ENCODE results near the gene KMT5B. TPM values are rescaled to one million over a fixed set of nuclear protein-coding genes. Genes with fewer than 3 reads are reported as not detected.

KMT5B gene
- total RNA-seq, 2 donors from 2014 or later = 28.8 to 29.8 TPM

DNA sequence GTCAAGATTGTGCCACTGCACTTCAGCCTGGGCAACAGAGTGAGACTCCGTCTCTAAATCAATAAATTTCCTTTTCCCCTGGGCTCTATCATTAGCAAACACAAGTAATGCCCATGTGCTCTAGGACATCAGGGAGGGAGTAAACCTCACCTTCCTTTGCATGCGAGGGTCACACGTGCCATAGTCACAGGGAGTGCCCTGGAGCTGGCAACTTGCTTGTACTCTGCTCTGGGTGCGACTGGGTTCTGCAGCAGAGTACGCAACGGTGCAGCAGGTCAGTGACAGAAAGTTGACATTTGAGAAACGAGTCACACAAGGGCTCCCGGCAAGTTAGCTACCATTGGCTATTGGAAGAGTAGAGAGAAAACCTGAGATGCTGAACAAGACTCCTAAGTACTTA lies 59.4 kb downstream of the KMT5B start:
- ATAC-seq (no peak), DNase-seq (no peak)
- intact Hi-C loops (cut with DNase I) = no loop called here

DNA sequence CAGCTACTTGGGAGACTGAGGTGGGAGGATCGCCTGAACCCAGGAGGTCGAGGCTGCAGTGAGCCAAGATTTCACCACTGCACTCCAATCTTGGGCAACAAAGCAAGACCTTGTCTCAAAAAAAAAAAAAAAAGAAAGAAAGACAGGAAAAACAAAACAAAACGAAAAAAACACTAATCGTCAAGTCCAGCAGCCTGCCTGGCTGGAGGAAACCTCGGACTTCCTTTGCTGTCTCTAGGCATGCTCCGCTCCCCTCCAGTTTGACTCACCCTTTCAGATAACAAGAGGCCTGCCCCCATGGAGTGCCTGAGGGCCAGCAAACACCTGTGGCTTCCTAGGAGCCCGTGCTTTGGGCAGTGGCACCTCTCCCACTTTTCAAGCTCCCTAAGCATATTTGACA lies 63.1 kb downstream of the KMT5B start:
- peak; percentile 48 for DNase-seq
- intact Hi-C loops (cut with DNase I) = no loop called here
- peak in 1 of 2 donors; percentile 46 for ATAC-seq

DNA sequence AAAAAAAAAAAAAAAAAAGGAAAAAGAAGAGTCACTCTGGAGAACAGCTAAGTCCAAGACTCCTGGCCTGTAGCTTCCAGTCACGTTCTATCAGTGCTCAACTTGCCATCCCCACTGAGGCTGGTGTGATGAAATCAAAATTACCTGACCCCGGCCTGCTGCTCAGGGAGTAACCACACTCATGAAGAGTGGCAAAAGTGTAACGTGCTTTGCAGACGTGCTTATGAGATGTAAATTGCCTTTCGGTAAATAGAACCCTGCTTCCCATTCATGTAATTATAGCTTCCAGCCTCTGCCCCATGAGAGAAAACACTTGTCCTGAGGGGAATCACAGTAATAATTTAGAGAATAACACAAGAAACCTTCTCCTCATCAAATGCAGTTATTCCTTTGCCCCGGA lies 63.7 kb downstream of the KMT5B start:
- DNase-seq (no peak), ATAC-seq (no peak)
- intact Hi-C loops (cut with DNase I) = no loop called here

DNA sequence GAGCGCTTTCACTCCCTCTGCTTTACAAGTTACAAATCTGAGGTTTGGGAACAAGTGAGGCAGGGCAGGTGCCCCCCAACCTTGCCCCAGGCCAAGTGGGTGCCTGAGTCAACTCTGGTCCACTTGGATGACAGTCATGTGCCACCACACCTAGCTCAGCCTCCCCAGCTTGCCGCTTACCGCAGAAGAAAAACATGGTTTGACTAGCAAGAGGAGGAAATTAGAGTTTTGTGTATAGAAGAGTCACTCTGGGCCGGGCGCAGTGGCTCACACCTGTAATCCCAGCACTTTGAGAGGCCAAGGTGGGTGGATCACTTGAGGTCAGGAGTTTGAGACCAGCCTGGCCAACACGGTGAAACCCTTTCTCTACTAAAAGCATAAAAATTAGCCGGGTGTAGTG lies 64.2 kb downstream of the KMT5B start:
- intact Hi-C loops (cut with DNase I) = no loop called here
- ATAC-seq (no peak), DNase-seq (no peak)

DNA sequence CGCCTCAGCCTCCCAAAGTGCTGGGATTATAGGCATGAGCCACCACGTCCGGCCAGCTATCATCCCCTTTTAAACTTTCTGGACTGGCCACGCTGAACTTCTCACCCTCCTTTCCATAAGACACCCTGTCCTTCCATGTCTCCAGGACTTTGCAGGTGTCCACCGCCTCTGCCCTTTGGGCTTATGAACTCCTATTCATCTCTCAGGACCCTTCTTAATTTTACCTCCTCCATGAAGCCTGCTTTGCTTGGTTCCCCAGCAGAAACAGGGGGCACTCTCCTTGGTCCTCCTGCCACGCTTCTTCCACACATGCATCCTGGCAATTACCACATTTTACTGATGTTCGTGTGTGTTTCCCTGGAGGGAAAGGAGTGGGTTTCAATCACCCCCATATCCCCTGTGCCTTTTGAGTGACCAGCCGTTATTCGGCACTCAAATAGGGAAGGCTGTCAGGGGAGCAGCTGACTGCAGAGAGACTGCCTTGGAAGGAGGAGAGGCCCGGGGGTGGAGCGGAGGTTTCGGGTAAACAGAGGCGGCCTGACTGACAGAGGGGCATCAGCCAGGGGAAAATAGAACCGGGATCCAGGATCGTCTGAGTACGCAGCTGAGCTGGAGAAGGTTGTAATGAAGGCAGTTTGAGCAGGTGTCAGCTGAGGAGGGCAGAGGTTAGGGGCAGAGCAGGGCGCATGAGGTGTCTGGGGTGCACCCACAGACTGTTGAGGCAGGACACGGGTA lies 64.9 kb downstream of the KMT5B start:
- ATAC-seq (no peak), DNase-seq (no peak)
- intact Hi-C loops (cut with DNase I) = no loop called here

DNA sequence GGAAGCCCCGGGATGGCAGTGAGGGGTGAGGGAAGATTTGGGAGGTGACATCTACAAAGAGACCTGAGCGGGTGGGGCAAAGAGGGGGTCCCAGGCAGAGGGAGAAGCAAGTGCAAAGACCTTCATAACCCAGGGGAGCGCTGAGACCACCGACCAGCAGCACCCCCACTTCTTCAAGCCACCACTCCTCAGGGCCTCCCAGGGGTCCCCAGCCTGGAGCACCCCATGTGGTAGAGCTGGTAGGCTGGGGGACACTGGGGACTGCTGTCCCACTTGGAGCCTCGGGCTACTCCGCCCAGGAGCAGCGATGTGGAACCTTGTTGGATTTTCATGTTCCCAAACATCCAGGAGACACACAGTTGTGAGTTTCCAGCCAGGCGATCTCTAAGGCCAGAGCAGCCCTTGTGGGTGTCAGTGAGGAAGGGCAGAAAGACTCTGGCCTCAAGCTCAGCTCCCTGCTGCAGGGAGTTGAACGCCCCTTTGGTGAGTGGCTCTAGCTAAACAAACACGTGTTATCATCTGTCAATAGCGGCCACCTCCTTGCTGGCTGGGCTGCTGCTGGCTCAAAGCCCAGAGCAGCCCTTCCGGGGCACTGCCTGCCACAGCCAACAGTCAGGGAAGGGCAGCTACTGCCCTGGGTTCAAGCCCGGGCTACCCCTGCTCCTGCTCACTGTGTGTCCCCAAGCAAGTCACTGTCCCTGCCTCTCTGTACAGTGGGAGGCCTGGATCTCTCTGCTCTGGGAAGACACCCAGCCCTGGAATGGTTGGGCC lies 66.2 kb downstream of the KMT5B start:
- intact Hi-C loops (cut with DNase I) = no loop called here
- ATAC-seq (peak; percentile 68 to 75), DNase-seq (peak; percentile 58)

DNA sequence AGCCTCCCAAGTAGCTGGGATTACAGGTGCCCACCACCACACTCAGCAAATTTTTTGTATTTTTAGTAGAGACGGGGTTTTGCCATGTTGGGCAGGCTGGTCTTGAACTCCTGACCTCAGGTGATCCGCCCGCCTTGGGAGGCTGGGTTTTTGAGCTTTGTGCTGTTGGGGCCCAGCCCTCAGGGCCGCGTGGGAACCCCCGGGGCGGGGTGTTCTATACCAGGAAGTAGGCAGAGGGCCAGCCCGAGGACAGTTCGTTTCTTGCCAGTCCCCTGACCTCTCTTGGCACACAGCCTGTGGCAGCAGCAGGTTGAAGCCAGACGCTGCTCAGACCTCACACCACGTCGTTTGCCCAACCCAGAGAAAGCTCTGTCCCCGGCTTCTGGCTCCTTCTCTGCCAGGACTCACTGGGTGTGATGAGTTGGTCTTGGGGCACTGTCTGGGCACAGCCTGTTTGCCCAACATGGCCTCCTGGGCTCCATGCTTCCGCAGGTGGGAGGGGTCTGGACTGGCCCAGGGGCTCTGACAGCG lies 67.0 kb downstream of the KMT5B start:
- DNase-seq (peak; percentile 93), ATAC-seq (peak; percentile 81 to 82)
- intact Hi-C loops (cut with DNase I) = no loop called here

DNA sequence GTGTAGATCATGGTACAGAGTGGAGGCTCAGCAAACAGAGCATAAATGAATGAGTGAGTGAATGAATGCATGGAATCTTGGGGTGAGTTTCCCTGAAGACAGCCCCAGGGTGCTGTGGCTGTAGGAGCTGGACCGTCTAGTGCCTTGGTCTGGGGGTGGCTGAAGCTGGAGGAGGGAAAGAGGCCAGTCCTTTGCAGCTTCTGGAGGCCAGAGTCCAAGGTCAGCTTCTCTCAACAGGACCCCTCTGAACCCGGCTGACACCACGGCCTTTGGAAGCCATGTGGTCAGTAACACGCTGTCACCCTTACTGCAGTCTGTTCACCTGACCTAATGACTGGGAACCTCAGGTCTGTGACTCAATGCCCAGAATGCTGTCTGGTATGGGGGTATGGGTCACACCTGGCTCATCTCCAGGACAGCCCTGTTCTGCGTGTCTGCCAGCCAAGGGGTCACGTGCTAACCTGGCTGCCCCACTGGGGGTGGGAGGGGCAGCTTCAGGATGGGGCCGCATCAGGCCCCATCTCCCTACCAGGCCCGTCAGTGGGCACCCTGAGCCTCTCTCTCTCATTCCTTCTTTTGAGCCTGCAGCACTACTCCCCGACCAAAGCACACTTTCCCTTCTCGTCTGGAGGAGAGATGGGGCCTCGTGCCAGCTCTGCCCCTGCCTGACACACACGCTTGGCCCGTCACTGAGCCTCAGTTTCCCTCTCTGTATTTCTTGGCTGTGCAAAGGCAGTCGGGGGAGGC lies 67.8 kb downstream of the KMT5B start:
- DNase-seq (no peak), ATAC-seq (no peak)
- intact Hi-C loops (cut with DNase I) = no loop called here

DNA sequence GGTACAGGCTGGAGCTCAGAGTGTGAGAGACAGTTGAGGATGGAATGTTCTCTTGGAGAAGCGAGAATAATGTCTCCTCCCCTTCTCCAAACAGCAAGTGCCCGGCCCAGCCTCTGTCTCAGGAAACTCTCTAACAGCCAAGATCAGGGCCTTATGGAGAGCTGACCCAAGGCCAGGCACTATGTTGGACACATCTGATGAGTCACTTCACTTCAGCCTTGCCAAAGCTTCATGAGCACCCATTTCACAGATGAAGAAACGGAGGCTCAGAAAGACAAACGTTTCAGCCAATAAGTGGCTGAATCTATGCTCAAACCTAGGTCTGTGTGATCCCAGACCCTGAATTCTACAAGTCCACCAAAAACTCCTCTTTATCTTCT lies 69.8 kb downstream of the KMT5B start:
- intact Hi-C loops (cut with DNase I) = no loop called here
- ATAC-seq (no peak), DNase-seq (no peak)

DNA sequence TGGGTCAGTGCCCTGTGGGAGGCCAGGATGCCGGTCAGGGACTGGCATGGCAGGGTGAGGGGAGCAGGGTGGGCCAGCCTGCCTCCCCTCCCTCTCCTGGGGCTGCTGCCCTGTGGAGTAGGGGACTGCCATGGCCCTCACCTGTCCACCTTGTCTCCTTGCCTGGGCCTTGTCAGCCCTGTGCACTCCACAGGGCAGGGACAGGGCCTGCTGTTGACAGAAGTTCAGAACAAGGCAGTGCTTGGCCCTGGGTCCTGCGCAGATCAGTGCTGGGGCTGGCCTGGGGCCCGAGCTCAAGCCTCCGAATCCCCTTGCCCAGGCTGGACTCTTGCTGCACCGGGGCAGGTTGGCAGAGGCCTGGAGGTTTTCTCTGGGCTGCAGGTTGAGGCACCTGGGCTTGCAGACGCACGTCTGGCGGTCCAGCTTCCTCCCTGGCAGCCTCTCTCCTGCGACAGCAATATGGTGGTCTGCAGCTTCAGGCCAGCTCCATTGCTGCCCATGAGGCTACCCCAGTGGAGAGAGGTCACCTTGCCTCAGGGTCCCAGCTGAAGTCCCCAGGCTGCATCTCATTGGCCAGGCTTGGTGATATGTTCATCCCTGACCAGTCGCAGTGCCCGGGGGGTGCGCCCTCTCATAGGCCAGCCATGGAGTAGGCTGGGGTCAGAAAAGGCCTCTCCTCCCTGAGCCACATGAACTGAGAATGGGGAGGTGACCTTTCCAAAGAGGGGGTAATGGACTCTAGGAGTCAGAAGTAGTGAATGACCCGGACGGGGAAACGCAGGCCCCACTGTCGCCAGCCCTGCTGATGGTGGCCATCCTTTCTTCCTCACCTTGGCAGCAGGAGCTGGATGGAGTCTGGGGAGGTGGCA lies 70.4 kb downstream of the KMT5B start:
- ATAC-seq = no peak
- intact Hi-C loops (cut with DNase I) = no loop called here
- no peak for DNase-seq

DNA sequence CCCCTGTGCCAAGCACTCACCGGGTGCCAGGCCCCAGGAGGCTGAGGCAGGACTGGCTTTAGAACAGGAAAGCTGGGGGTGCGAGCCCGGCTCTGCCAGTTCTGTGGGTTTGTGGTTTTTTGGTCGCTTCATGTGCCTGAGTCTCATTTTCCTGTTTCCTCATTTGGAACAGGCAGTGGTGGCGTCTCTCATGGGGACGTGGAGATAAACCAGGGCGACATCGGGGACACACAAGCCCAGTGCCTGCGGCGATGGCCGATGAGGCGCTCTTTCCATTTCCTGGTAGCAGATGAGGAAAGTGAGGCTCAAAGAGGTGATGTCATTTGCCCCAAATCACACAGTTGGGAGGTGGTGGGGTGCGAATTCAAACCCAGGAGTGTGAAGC lies 71.1 kb downstream of the KMT5B start:
- intact Hi-C loops (cut with DNase I) = no loop called here
- no peak for ATAC-seq
- no peak for DNase-seq

DNA sequence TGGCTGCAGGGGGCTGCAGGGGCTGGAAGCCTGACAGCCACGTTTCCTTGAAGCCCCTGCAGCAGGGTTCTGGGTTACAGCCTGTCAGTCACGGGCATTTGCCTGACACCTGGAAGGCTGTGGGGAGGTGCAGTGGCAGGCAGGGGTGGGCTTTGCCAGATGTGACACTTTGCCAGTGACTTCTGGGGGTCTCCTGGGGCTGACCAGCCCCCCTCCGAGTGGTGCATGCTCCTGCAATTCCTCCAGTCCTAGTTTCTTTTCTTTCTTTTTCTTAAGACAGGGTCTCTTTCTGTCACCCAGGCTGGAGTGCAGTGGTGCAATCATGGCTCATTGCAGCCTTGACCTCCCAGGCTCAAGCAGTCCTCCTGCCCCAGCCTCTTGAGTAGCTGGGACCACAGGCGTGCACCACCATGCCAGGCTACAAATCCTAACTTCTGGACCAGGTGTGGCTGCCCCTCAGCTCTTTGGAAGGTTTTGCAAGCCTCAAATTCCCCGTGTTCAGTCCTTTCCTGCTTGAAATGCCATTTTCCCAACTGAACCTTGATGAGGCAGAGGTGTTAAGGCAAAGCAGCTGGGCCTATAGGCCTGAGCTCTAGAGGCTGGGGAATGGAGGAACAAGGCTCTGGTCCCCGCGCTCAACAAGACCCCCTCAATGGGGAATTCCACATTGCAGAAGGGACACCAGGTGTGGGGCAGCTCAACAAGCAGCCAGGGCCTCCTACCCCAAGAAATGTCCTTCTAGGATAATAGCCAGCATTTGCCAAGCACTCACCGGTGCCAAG lies 71.7 kb downstream of the KMT5B start:
- no peak for ATAC-seq
- intact Hi-C loops (cut with DNase I) = no loop called here
- DNase-seq = no peak

DNA sequence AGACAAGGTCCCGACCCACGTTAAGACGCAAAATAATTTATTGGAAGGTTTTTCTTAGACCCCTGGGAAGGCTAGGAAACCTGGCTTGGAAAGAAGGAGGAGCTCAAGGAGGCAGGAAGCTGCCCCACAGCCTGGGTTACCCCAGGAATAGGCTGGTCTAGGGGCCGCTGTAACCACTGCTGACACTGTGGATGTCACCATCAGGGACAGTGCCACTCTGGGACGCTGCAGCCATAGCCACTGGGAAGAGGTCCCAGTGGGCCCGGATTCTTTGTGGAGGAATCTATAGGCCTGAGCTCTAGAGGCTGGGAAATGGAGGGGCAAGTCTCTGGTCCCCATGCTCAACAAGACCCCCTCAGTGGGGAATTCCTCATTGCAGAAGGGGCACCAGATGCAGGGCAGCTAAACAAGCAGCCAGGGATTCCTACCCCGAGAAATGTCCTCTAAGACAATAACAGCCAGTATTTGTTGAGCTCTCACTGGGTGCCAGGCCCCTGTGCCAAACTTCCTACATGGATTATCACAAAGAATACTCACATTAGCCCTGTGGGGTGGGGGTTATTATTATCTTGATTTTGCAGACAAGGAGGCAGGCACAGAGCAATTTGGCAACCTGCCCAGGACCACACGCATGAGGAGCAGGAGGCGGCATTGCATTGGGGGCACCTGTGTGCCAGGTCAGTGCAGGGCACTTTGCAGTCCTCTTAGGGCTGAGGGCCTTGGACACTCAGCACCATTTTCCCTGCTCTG lies 72.4 kb downstream of the KMT5B start:
- ATAC-seq = no peak
- no peak for DNase-seq
- intact Hi-C loops (cut with DNase I) = no loop called here

DNA sequence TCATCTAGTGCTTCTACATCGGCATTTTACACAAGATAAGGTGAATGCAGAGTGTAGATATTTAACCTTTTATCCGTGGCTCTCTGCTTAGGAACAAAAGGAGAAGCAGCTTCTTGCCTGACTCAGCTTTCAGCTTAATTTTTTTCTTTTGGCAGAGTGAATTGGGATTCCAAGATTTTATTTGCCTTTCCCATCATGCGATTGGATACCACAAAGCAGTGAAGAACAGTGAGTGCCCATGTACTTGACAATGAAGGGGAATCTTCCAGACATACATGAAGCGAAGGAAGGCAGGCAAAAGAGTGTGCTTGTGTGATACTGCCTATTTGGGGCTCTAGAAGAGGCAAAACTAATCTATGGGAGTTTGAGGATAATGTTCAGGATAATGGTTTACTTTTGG lies 74.9 kb downstream of the KMT5B start:
- intact Hi-C loops (cut with DNase I) = no loop called here
- ATAC-seq (no peak), DNase-seq (no peak)

DNA sequence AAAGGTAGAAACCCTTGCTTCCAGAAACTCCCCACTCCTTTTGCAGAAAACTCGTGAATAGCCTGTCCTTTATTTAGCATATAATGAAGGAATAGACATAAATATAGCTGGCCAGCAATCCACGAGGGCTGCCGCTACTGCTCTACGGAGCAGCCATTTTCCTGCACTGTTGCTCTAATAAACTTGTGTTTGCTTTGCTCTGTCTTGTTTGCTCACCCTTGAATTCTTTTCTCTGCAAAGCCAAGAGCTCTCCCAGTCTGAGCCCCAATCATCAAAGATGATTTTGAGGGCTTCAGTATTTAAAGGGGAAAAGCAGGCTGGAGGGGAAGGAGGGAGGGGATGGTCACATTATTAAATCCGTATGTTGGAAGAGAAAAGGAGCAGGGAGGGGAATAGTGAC lies 75.3 kb downstream of the KMT5B start:
- no peak for DNase-seq
- ATAC-seq = no peak
- intact Hi-C loops (cut with DNase I) = no loop called here

DNA sequence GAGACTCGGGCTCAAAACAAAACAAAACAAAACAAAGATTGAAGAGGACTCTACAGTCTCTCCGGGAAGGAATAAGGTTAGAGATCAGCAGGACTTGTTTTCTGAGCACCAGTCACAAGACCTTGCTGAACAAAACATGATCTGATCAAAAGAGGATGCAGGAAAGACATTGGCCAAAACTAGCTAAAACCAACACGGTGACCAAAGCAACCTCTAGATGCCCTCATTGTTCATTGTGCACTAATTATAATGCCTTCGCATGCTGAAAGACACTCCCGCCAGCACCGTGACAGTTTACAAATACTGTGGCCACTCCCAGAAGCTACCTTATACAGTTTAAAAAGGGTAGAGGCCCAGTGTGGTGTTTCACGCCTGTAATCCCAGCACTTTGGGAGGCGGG lies 76.2 kb downstream of the KMT5B start:
- DNase-seq (no peak), ATAC-seq (no peak)
- intact Hi-C loops (cut with DNase I) = no loop called here

DNA sequence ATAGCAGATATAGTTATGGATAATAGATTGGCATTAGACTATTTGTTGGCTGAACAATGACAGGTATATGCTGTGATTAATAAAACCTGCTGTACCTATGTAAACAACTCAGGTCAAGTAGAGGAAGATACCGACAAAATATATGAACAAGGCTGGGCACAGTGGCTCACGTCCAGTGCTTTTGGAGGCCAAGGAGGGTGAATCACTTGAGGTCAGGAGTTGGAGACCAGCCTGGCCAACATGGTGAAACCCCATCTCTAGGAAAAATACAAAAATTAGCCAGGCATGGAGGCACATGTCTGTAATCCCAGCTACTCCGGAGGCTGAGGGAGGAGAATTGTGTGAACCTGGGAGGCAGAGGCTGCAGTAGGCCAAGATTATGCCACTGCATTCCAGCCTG lies 77.9 kb downstream of the KMT5B start:
- DNase-seq (no peak), ATAC-seq (no peak)
- intact Hi-C loops (cut with DNase I) = no loop called here

DNA sequence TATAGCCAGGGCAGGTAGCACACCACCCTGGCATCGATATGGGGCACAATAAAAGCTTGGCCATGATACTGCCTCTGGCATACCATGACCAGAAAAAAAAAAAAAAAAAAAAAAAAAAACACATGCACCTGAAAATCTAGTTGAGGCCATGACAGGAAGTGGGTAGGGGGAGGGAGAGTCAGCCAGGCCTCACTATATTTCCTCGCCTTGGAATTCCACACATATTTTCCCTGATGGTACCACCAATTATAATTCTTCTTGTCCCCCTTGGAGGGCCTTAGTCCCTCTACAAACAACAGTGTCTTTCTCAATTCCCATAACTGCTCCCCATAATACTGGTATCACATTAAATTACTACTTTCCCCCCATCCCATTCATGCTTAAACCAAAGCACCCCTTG lies 79.3 kb downstream of the KMT5B start:
- ATAC-seq = no peak
- no peak for DNase-seq
- intact Hi-C loops (cut with DNase I) = no loop called here

Data from left cardiac atrium (tissue), 4 donors.